Measurements from ENCODE around the gene TENM4. TPM values are rescaled to one million over a fixed set of nuclear protein-coding genes. Genes with fewer than 3 reads are reported as not detected.

Gene TENM4
- total RNA-seq, 1 donor from 2014 or later: 0.08 TPM

- DNase-seq (ENCODE audit: low spot score): no peak
- no peak for ATAC-seq
These were observed 47.3 kb downstream of the TENM4 start for GRCh38 chr11:79393362-79394043.

- no peak for ATAC-seq
These were observed 48.7 kb downstream of the TENM4 start for GRCh38 chr11:79392161-79392560.

GRCh38 chr11:79390923-79391322, 49.9 kb downstream of the TENM4 start:
- DNase-seq (ENCODE audit: low spot score): no peak
- no peak for ATAC-seq

More at GRCh38 chr11:79392161-79392560, 48.7 kb downstream of the TENM4 start:
- no peak for DNase-seq (ENCODE audit: low spot score)

GRCh38 chr11:79390477-79390876, 50.4 kb downstream of the TENM4 start:
- DNase-seq (ENCODE audit: low spot score) (no peak), ATAC-seq (no peak)

- DNase-seq (ENCODE audit: low spot score) (no peak), ATAC-seq (no peak)
These were observed 52.6 kb downstream of the TENM4 start for GRCh38 chr11:79388201-79388600.

- ATAC-seq: no peak
- no peak for DNase-seq (ENCODE audit: low spot score)
These were observed 57.0 kb downstream of the TENM4 start for GRCh38 chr11:79383874-79384273.

- no peak for DNase-seq (ENCODE audit: low spot score)
These were observed 58.4 kb downstream of the TENM4 start for GRCh38 chr11:79382301-79383050.

GRCh38 chr11:79381036-79381435, 59.8 kb downstream of the TENM4 start:
- no peak for DNase-seq (ENCODE audit: low spot score)
- no peak for ATAC-seq

More at GRCh38 chr11:79382301-79383050, 58.4 kb downstream of the TENM4 start:
- no peak for ATAC-seq

- DNase-seq (ENCODE audit: low spot score) (no peak), ATAC-seq (no peak)
These were observed 63.4 kb downstream of the TENM4 start for GRCh38 chr11:79377406-79377805.

- ATAC-seq (no peak), DNase-seq (ENCODE audit: low spot score) (no peak)
These were observed 64.8 kb downstream of the TENM4 start for GRCh38 chr11:79375818-79376550.

GRCh38 chr11:79374727-79375126, 66.1 kb downstream of the TENM4 start:
- DNase-seq (ENCODE audit: low spot score): no peak
- no peak for ATAC-seq

- ATAC-seq (no peak), DNase-seq (ENCODE audit: low spot score) (no peak)
These were observed 69.1 kb downstream of the TENM4 start for GRCh38 chr11:79371724-79372123.

- ATAC-seq (no peak), DNase-seq (ENCODE audit: low spot score) (no peak)
These were observed 69.7 kb downstream of the TENM4 start for GRCh38 chr11:79371152-79371551.

GRCh38 chr11:79369055-79369454, 71.8 kb downstream of the TENM4 start:
- no peak for ATAC-seq
- no peak for DNase-seq (ENCODE audit: low spot score)

GRCh38 chr11:79367844-79368243, 73.0 kb downstream of the TENM4 start:
- no peak for ATAC-seq
- DNase-seq (ENCODE audit: low spot score): no peak

- DNase-seq (ENCODE audit: low spot score) (no peak), ATAC-seq (no peak)
These were observed 74.6 kb downstream of the TENM4 start for GRCh38 chr11:79366218-79366617.

GRCh38 chr11:79363861-79364378, 76.9 kb downstream of the TENM4 start:
- ATAC-seq (no peak), DNase-seq (ENCODE audit: low spot score) (no peak)

GRCh38 chr11:79363256-79363655, 77.6 kb downstream of the TENM4 start:
- ATAC-seq (no peak), DNase-seq (ENCODE audit: low spot score) (no peak)

- DNase-seq (ENCODE audit: low spot score) (no peak), ATAC-seq (no peak)
These were observed 78.0 kb downstream of the TENM4 start for GRCh38 chr11:79362821-79363220.

GRCh38 chr11:79362206-79362757, 78.5 kb downstream of the TENM4 start:
- DNase-seq (ENCODE audit: low spot score) (no peak), ATAC-seq (no peak)

GRCh38 chr11:79358258-79358657, 82.6 kb downstream of the TENM4 start:
- ATAC-seq (no peak), DNase-seq (ENCODE audit: low spot score) (no peak)

Data from left lobe of liver (tissue), 2 donors.